ENCODE results near the gene PRPF40B.

DNA sequence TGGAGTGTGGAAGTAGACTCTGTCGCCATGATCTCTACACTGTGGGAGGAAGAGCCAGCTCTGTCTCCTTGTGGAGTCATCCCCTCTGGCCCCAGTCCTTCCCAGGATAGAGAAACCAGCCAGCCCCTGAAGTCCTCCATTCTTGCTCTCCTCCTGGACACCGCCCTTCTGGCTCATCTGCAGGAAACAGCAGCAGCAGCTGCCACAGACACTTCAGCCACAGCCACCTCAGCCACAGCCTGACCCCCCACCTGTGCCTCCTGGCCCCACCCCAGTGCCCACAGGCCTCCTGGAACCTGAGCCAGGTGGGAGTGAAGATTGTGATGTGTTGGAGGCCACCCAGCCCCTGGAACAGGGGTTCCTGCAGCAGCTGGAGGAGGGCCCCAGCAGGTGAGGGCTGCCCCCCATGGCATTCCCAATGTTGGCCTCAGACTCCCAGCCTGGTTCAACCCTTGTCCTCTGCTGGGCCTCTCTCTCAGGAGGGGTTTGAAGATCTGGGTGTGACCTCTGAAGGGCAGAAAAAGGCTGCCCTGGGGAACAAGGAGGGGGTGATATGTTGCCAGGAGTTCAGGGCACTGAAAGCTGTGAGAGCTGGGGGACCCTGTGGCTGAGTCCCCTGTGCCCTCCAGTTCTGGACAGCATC, 10.5 kb downstream of the PRPF40B start:
- no peak for TF ChIP-seq POLR2A (IDR thresholded peaks at IDR 0.05)
- TF ChIP-seq, protein P1, sequence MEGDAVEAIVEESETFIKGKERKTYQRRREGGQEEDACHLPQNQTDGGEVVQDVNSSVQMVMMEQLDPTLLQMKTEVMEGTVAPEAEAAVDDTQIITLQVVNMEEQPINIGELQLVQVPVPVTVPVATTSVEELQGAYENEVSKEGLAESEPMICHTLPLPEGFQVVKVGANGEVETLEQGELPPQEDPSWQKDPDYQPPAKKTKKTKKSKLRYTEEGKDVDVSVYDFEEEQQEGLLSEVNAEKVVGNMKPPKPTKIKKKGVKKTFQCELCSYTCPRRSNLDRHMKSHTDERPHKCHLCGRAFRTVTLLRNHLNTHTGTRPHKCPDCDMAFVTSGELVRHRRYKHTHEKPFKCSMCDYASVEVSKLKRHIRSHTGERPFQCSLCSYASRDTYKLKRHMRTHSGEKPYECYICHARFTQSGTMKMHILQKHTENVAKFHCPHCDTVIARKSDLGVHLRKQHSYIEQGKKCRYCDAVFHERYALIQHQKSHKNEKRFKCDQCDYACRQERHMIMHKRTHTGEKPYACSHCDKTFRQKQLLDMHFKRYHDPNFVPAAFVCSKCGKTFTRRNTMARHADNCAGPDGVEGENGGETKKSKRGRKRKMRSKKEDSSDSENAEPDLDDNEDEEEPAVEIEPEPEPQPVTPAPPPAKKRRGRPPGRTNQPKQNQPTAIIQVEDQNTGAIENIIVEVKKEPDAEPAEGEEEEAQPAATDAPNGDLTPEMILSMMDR (IDR thresholded peaks at IDR 0.05) = no peak

Data from right lobe of liver (tissue), 4 donors.